C4-2B (cell line): ENCODE measurements around the gene ZDHHC14.

ENCODE experiments used
- CTCF ChIP-seq: fragments of 450-650 bp; conservative IDR thresholded peaks from 2 replicates; pipeline ENCODE4 v1.5.1; 2017; ENCODE audit warnings: mild to moderate bottlenecking
- ZFX ChIP-seq: fragments of 450-650 bp; IDR thresholded peaks from 2 replicates; pipeline ENCODE4 v1.6.1; 2017

GRCh38 chr6:157533048-157533871, 152.3 kb downstream of the ZDHHC14 start:
- TF ChIP-seq CTCF (no peak), ZFX (no peak)
